HG03521 (cell line): ENCODE measurements around the gene YPEL2.
"Not testable (repeated sequence)": the region's sequence is repeated elsewhere in the genome, so short reads cannot be mapped to it uniquely, and the experiment has no call there.

Experiments used
- ATAC-seq: cut with Tn5 transposase; IDR thresholded peaks from one replicate; pipeline ENCODE4 v1.9.1; 2021; ENCODE audit warnings: mild to moderate bottlenecking, moderate library complexity; ENCODE audit not compliant: unreplicated experiment

YPEL2 gene

DNA sequence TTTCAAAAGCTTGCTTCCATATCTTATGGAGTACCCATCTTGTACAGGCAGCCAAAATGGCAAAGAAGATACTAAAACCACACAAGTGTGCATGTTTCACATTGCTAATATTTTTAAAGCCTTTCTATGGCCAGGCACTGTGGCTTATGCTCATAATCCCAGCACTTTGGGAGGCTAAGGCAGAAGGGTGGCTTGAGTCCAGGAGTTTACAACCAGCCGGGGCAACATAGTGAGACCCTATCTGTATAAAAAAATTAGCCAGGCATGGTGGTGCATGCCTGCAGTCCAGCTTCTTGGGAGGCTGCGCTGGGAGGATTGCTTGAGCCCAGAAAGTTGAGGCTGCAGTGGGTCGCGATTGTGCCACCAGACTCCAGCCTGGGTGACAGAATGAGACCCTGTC is 71.3 kb downstream of the YPEL2 start:
- no peak for ATAC-seq

DNA sequence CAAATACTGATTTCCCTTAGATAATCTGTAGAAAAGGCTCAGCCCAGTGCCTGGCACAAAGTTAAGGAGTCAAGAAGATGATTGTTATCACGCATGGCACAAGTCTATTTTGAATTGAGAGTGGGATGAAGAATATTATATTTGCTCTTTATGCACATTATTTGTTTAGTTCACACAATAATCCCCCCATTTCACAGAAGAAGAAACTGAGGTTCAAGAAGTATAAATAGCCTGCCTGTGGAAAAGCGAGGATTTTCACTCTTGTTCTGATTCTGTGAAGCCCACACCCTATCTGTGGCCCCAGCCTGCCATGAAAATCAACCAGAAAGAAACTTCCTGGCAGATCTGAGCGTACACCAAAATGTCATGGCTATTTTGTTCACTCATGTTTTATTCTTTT is 73.0 kb downstream of the YPEL2 start:
- ATAC-seq: no peak

DNA sequence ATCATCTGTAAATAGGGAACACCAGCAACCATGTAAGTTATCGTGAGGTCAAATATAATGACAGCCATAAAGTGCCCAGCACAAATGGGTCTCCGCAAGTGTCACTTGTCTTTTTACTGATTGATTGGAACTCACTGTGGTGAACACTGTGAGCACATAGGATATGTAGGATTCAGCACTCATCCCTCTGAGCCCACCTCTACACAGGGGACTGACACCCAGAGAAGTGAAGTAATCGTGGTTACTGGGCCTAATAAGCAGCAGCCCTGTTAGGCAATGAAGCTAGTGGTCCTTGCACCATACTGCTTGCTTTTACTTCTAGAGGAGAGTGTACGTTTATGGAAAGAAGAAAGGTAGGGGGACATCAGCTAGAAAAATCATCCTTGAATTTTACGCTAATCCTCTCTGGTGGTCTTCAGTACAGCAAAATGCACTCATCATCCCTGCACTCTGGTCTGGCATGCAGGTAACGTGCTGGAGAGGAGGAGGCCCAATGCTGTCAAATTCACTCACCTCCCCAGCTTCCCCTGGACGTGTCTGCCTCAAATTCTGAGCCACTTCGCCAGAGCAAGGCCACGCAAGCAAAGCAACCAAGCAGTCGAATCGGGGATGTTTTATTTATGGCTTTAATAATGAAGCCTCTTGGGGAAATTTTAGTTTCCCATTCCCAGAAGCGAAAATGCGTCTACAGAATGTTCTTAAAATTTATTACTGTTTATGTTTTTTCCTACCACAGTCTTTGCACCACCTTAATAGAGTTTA is 74.7 kb downstream of the YPEL2 start:
- no peak for ATAC-seq

DNA sequence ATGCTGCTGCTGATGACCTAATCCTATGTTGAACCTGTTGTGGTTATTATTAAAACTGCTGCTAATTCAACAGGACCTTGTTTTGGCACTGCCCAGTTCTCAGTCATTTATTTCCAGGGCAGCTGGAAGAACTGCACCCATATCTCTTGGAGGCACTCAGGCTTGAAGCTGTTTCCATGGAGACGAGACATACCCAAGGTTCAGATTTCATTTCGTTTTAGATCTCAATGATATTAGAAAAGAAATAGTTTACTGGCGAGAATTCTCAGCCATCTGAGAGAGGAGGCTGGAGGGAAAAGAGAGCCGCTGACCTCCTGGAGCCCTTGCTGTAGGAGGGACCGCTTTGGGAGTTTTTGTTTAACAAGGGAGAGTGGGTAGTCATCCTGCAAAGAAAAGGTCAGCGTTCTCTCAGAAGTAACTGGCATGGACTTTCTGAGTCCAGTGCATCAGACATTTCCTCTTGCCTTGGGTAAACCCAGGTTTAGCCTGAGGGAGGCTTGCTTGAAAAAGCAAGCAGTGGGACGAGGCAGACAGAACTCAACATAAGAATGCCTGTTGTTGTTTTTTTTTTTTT is 75.4 kb downstream of the YPEL2 start:
- ATAC-seq: no peak

DNA sequence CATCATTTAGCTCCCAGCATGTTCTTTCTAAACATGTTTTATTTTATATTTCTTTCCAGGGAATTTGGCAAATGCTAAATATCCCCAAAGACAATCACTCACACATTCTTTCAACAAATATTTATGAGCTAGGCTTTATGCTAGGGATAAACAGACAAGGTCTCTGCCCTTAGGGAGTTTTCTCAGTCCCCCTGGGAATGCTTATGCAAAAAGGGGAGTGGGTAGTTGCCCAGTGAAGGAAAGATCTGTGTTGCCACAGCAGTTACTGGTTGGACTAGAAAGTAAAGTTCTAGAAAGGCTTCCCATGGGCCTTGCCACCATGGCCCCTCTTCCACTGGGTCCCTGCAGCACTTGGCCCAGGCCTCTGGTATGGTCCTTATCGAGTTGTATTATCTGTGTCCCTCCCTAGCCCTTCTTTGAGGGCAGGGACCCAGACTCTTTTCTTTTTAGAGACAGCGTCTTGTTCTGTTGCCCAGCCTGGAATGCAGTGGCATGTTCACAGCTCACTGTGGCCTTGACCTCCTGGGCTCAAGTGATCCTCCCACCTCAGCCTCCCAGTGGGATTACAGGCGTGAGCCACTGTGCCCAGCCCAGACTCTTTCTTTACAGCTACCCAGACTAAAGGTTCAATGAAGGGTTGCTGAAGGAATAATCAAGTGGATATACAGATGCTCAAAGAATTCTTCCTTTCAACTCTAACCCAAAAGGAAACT is 78.0 kb downstream of the YPEL2 start:
- no peak for ATAC-seq

DNA sequence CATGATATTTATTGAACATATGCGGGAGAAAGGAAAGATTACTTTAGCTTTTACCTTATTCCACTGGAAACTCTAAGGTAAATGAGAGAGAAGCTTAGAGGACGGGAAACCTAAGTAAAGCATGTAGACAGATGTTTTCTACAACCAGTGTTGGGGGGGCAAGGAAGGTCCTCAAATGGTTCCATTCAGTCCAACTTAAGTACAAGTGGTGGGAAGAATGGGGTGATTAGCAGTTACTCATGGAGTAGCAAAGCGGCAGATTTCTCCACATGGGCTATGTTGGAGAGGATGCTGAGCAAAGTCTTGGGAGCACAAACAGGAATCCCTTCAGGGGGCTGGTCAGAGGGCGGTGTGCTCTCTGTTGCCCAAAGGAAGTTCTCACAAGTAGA is 78.6 kb downstream of the YPEL2 start:
- ATAC-seq: no peak

DNA sequence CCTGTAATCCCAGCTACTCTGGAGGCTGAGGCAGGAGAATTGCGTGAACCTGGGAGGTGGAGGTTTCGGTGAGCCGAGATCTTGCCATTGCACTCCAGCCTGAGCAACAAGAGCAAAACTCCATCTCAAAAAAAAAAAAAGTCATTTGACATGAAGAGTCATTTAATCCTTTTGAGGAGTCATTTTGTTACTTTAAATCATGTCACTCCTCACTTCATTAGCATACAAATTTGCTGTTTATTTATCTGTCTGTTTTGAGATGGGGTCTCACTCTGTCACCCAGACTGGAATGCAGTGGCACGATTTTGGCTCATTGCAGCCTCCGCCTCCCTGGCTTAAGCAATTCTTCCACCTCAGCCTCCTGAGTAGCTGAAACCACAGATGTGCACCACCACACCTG is 81.0 kb downstream of the YPEL2 start:
- ATAC-seq: not testable (repeated sequence)

DNA sequence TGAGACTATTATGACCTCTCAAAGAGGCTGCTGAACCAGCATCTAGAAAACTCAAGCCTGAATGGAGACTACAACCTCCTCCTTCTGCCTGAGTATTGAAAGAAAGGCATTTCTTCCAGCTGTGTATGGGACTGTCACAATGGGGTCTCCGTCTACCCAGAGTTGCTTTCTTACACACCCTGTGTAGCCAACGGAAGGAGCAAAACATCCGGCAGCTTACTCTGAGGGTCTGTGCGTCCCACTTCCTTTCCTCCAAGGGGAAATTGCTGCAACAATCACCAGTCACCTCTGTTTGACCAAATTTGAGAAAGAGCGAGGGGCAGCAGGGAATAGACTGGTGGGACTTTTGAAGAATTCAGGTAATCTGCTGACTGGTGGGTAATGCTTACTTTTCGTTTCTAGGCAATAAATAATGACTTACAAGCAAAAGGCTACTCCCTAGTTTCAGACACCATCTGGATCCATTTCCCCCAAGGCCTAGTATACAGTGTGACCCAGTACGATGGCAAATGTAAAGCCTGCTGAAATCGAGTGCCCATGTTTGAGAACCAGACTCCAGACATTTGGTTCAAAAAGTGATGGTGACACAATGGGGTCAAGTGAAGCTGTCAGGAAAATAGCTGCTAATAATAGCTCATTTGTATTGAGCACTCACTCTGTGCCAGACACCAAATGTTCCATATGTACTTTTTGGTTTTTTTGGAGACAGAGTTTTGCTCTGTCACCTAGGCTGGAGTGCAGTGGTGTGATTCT is 81.7 kb downstream of the YPEL2 start:
- ATAC-seq: no peak

DNA sequence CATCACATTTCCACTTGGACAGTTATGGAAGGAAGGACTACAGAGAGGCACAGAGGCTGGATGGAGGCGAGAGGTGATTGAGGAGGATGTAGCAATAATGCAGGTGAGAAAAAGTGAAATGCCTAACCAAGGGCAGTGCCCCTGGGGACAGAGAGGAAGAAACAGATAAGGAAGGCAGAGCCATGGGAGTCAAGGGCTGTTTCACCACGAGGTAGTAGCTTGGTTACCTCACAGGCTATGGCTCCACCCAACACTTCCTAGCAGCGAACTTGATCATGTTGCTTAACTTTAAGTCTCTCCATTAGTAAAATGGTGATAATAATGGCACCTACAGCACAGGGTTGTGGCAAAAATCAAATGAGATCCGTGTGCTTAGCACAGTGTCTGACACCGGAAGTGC is 83.9 kb downstream of the YPEL2 start:
- no peak for ATAC-seq

DNA sequence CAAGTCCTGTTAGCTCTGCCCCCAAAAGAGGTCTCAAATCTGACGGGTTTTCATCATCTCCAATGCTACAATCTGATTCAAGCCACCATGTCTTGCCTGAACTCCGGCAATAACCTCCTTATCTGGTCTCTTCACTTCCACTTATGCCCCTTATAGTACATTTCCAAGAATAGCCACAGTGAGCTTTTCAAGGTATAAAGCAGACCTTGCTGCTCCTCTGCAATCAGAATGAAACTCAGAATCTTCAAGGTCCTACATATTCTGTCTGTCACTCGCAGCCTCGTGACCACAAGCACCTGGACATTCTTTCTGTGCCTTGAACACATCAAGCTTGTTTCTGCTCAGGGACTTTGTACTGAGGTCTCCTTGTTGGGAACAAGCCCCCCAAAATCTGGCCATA is 84.7 kb downstream of the YPEL2 start:
- ATAC-seq: no peak

DNA sequence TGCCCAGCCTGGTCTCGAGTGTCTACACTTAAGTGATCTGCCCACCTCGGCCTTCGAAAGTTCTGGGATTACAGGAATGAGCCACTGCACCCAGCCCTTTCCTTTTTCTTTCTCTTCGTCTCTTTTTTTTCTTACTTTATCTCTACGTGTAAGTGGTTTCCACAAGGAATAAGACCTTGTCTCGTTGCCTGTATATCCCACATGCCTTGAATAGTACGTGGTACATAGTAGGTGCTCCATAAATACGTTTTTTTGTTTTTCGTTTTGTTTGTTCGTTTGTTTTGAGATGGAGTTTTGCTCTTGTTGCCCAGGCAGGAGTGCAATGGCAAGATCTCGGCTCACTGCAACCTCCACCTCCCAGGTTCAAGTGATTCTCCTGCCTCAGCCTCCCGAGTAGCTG is 86.0 kb downstream of the YPEL2 start:
- no peak for ATAC-seq

DNA sequence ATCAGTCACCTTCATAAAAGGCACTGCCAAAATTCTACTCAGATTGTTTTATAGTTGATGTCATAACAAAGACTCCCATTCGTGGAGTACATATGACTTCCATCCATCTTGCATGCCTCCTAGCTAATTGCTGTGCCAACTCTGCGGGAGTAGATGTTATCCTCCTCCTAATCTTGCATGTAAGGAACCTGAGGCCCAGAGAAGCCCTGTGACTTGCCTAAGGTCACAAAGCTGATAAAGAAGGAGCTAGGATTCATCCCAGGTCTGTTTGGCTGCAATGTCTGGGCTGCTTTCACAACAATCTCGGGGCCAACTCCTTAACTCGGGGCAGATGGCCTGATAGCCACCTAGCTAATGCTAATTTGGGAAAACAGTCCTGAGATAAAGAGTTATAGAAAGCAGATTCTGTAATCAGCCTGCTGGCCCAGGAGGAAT is 87.3 kb downstream of the YPEL2 start:
- ATAC-seq: no peak

DNA sequence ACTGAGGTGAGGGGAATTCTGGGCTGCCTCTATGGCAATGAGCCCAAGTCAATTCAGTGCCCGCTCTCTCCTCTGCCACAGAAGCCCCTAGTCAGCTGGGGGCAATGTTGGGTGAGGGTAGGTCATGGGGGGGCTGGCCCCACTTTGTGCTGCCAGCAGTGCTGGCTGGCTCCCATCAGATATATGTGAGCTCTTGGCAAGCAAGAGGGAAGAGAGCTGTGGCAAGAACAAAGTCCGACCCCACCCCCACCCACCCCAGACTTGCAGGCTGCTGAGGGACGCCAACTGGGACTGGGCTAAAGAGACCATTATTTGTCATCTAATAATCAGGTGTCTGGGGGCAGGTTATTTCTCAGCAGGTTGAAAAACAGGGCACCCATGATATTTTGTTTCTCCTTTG is 89.4 kb downstream of the YPEL2 start:
- no peak for ATAC-seq

DNA sequence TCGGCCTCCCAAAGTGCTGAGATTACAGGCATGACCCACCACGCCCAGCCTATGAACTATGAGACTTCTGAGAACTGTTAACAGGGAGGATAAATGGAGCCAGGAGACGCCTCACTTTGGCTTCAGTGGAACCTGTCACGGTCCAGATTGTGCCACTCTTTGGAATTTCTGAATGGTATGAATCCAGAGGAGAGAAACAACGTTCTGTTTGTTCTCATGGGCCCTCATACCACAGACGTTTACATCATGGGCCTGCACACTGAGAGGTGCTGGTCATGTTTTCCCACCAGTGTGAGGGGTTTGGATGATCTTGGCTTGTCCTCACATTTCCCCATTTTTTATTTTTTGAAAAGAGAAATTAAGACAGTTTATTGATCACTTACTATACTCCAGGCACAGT is 90.3 kb downstream of the YPEL2 start:
- no peak for ATAC-seq

DNA sequence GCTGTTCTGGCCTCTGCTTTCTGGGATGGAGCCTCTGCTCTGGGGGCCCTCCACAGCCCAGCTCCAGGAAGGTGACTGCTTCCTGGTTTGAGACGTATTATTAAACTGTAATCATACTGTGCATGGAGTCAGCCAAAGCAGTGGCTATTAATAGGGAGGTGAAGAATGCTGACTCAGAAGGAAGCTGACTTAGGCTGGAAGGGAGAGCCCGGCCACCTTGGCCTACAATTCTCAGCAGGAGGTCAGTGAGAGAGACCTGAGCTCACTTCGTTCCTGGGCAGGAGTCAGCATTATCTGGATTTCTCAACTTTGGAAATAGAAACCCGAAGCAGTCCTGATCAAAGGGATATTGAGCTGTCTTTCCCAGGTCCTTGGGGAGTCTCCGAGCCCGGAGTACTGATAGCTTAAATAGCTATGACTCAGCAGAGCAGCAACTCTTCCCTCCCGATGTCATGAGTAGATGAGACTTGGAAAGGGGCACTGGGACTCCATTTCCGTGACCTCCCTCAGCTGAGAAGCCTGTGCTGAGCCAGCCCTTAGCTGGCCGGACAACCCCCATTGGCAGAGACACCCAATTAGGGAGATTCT is 91.8 kb downstream of the YPEL2 start:
- ATAC-seq: no peak

DNA sequence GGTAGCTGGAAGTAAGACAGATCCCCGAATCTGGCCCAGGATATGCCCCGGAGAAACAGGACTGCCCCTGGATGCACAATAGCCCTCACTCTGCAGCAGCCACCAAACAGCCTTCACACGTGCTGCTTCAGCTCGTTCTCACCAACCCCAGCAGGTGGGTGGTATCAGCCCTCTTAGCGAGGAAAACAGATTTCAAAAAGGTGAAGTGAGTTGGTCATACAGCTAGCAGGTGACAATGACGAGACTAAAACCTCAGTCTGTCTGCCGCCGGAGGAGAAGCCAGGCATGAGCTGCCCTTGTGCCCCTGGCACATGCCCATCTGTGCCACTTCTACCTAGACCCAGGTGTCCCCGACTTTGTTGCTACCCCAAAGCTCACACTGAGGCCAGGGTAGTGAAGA is 92.4 kb downstream of the YPEL2 start:
- no peak for ATAC-seq

DNA sequence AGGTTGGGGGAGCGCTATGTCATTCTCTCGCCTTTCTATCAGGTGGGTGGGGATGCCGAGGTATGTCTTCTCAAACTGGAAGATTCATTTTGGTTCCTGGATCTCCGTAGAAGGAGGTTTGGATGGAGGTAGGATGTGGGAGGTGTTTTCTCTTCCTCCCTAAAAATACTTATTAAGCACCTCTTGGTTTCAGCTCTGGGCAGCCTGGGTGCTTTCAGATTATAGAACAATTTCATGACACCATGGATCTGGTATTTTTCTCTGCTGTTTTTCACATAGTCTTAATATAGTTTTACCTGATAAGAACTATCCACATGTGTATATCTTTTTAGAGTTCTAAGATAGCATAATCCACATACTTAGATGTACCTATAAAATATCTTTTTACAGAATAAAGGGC is 92.9 kb downstream of the YPEL2 start:
- ATAC-seq: no peak

DNA sequence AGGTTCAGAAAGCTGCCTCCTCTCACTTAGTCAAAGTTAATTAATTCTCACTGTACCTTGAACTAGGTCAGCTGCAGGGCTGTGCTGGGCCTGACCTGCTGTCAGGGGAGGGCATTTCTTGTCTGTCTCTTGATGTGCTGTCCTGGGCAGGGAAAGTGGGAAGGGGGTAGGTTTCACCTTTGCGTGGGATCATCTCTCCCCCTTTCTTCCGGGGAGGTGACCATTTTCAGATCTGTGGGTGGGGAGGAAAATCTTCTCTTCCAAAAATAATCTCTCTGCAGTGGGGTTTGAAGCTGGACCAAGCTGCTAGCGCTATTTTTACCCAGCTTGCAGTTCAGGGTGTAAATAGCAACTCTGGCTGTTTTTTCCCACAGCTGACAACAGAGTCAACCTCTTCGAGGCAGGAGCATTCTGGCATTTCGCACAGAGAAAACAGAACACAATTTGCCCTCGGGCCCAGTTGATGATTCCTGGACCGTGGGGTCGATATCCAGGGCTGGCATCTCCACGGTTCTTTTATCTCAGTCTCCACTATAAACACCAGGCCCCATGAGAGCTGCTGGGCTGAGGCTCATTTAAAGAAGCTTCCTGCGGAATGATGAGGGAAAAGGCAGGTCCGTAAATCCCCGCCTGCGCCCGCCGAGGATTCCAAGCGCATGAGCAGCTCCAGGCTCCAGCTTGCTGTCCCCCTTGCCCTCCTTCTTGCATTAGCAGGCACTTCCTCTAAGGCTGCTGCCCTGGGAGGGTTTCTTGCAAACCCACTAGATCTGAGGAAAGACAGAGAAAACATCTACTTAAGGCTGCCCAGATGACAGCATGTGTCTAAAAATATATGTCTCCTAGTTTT is 93.9 kb downstream of the YPEL2 start:
- no peak for ATAC-seq

DNA sequence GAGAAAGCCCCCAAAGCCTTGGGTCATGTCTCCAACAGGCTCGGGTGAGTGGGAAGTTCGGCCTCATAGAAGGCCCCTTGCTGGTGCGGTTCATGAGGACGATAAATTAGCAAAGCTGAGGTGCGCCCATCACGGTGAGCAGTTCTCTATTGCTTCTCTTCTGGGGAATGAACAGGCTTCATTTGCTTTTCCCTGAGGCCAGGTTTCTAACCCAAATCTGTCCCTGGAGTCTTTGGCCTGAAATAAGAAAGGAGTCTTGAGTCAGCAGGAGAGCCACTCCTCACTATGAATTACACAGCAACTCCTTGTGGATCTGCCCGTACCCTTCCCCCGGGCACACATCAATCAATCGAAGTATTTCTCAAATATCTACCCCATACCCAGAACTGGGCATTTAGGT is 94.6 kb downstream of the YPEL2 start:
- no peak for ATAC-seq

DNA sequence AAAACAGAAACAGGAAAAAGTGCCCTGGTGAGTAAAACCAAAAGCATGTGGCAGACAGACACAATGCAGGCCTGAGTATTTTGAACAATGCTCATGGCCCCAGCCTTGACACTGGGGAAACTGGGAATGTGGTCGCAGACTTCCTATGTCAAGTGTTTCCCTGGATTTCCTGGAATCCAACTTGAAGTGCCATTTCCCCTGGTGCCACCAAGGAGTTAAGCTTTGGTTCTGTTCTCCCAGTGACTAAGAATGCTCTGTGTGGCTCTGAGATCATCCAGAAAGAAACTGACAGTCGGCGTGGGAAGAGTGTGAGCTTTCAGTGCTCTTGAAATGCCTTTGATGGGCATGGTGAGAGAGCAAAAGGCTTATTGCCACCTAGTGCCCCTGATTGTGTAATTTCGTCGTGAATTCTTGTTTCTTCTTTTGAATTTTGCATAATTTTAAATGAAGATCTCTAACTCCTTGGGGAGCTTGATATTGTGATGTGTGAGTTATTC is 96.0 kb downstream of the YPEL2 start:
- ATAC-seq: no peak
